Measurements from ENCODE around the gene FOSL2. TPM values are rescaled to one million over a fixed set of nuclear protein-coding genes. Genes with fewer than 3 reads are reported as not detected.

FOSL2 gene
- total RNA-seq, 2 experiments from 2014 or later = 39.6 to 47.0 TPM

- Mint-ChIP-seq H3K4me3 (no peak overlapping the region), H3K27me3 (no peaks in the 10 kb centered on the region), H3K36me3 (ENCODE audit: low read depth) (no peaks in the 10 kb centered on the region), H3K4me1 (peaks cover 15% of the 10 kb centered on the region), H3K9me3 (peaks cover 14% of the 10 kb centered on the region), H3K27ac (no peak overlapping the region)
- no peak for DNase-seq
- POLR2A ChIA-PET = no interaction called here
- CTCF ChIA-PET = interaction anchor here (1.0 to 1.7 kb wide), 3 partner anchors 12 to 17 kb away, joined by 3 to 5 read pairs (median 3); no protein-coding TSS in a partner anchor
Measured at GRCh38 chr2:28437918-28438317, 45.3 kb downstream of the FOSL2 start.

GRCh38 chr2:28438532-28439063 is 45.9 kb downstream of the FOSL2 start:
- Mint-ChIP-seq H3K27ac (no peak overlapping the region), H3K27me3 (no peaks in the 10 kb centered on the region), H3K36me3 (ENCODE audit: low read depth) (no peaks in the 10 kb centered on the region), H3K4me1 (peaks cover 14% of the 10 kb centered on the region), H3K4me3 (no peak overlapping the region), H3K9me3 (peaks cover 11% of the 10 kb centered on the region)
- DNase-seq = no peak
- CTCF ChIA-PET = interaction anchor here (1.0 to 1.7 kb wide), 2 partner anchors 13 to 18 kb away, joined by 3 to 5 read pairs; no protein-coding TSS in a partner anchor
- POLR2A ChIA-PET = no interaction called here

GRCh38 chr2:28439127-28439526 is 46.5 kb downstream of the FOSL2 start:
- H3K27ac Mint-ChIP-seq = no peak overlapping the region
- no peaks in the 10 kb centered on the region for H3K27me3 Mint-ChIP-seq
- POLR2A ChIA-PET = no interaction called here
- H3K9me3 Mint-ChIP-seq = peaks cover 6% of the 10 kb centered on the region
- H3K4me3 Mint-ChIP-seq = no peak overlapping the region
- H3K36me3 Mint-ChIP-seq (ENCODE audit: low read depth) = no peaks in the 10 kb centered on the region
- no peak for DNase-seq
- peaks cover 9% of the 10 kb centered on the region for H3K4me1 Mint-ChIP-seq
- CTCF ChIA-PET = interaction anchor here (0.5 to 1.0 kb wide), 2 partner anchors 18 to 544 kb away, joined by 3 read pairs; no protein-coding TSS in a partner anchor

GRCh38 chr2:28439763-28440162 is 47.1 kb downstream of the FOSL2 start:
- H3K27me3 Mint-ChIP-seq = no peaks in the 10 kb centered on the region
- no peak overlapping the region for H3K4me3 Mint-ChIP-seq
- no peak overlapping the region for H3K27ac Mint-ChIP-seq
- no peaks in the 10 kb centered on the region for H3K36me3 Mint-ChIP-seq (ENCODE audit: low read depth)
- peaks cover 6% of the 10 kb centered on the region for H3K9me3 Mint-ChIP-seq
- POLR2A ChIA-PET = interaction anchor here (0.6 kb wide), 1 partner anchor 722 kb away, joined by 3 read pairs; no protein-coding TSS in a partner anchor
- CTCF ChIA-PET = interaction anchor here (0.6 kb wide), 1 partner anchor 72 kb away, joined by 3 read pairs; no protein-coding TSS in a partner anchor
- DNase-seq = no peak
- peaks cover 4% of the 10 kb centered on the region for H3K4me1 Mint-ChIP-seq

- POLR2A ChIA-PET = no interaction called here
- no peak overlapping the region for H3K4me3 Mint-ChIP-seq
- CTCF ChIA-PET = interaction anchor here (0.6 to 1.2 kb wide), 2 partner anchors 8 to 10 kb away, joined by 4 to 5 read pairs; no protein-coding TSS in a partner anchor
- H3K27ac Mint-ChIP-seq = no peak overlapping the region
- no peaks in the 10 kb centered on the region for H3K27me3 Mint-ChIP-seq
- peaks cover 7% of the 10 kb centered on the region for H3K4me1 Mint-ChIP-seq
- no peak for DNase-seq
- H3K9me3 Mint-ChIP-seq = peaks cover 6% of the 10 kb centered on the region
- H3K36me3 Mint-ChIP-seq (ENCODE audit: low read depth) = no peaks in the 10 kb centered on the region
Measured at GRCh38 chr2:28442328-28442727, 49.7 kb downstream of the FOSL2 start.

GRCh38 chr2:28444956-28445355 is 52.3 kb downstream of the FOSL2 start:
- Mint-ChIP-seq H3K27ac (no peak overlapping the region), H3K27me3 (no peaks in the 10 kb centered on the region), H3K9me3 (peaks cover 6% of the 10 kb centered on the region), H3K36me3 (ENCODE audit: low read depth) (peaks cover 3% of the 10 kb centered on the region), H3K4me1 (peaks cover 31% of the 10 kb centered on the region), H3K4me3 (no peak overlapping the region)
- POLR2A ChIA-PET = no interaction called here
- CTCF ChIA-PET = interaction anchor here (0.6 to 2.7 kb wide), 8 partner anchors 8 to 691 kb away, joined by 3 to 10 read pairs (median 3); no protein-coding TSS in a partner anchor
- DNase-seq = no peak

GRCh38 chr2:28445448-28446258 is 53.0 kb downstream of the FOSL2 start:
- POLR2A ChIA-PET = no interaction called here
- no peak for DNase-seq

GRCh38 chr2:28446531-28446930 is 53.9 kb downstream of the FOSL2 start:
- Mint-ChIP-seq H3K36me3 (ENCODE audit: low read depth) (peaks cover 3% of the 10 kb centered on the region), H3K4me3 (no peak overlapping the region), H3K4me1 (peaks cover 41% of the 10 kb centered on the region), H3K27ac (no peak overlapping the region), H3K27me3 (no peaks in the 10 kb centered on the region), H3K9me3 (peaks cover 6% of the 10 kb centered on the region)
- ChIA-PET CTCF (interaction anchor here (0.6 to 3.7 kb wide), 8 partner anchors 12 to 692 kb away, joined by 3 to 11 read pairs (median 4); no protein-coding TSS in a partner anchor), POLR2A (no interaction called here)
- DNase-seq = no peak

More at GRCh38 chr2:28445448-28446258, 53.0 kb downstream of the FOSL2 start:
- Mint-ChIP-seq H3K4me3 (no peak overlapping the region), H3K9me3 (peaks cover 6% of the 10 kb centered on the region), H3K27ac (no peak overlapping the region), H3K27me3 (no peaks in the 10 kb centered on the region), H3K4me1 (peaks cover 38% of the 10 kb centered on the region), H3K36me3 (ENCODE audit: low read depth) (peaks cover 3% of the 10 kb centered on the region)
- CTCF ChIA-PET = interaction anchor here (0.6 to 3.7 kb wide), 7 partner anchors 10 to 691 kb away, joined by 3 to 11 read pairs (median 4); no protein-coding TSS in a partner anchor

GRCh38 chr2:28447086-28447485 is 54.4 kb downstream of the FOSL2 start:
- ChIA-PET CTCF (interaction anchor here (1.0 to 3.7 kb wide), 5 partner anchors 12 to 693 kb away, joined by 3 to 11 read pairs (median 4); no protein-coding TSS in a partner anchor), POLR2A (no interaction called here)
- no peak overlapping the region for H3K4me3 Mint-ChIP-seq
- peaks cover 3% of the 10 kb centered on the region for H3K36me3 Mint-ChIP-seq (ENCODE audit: low read depth)
- H3K9me3 Mint-ChIP-seq = peaks cover 6% of the 10 kb centered on the region
- peaks cover 41% of the 10 kb centered on the region for H3K4me1 Mint-ChIP-seq
- DNase-seq = no peak
- H3K27me3 Mint-ChIP-seq = no peaks in the 10 kb centered on the region
- no peak overlapping the region for H3K27ac Mint-ChIP-seq

GRCh38 chr2:28447943-28448792 is 55.5 kb downstream of the FOSL2 start:
- peaks cover 2% of the 10 kb centered on the region for H3K9me3 Mint-ChIP-seq
- H3K36me3 Mint-ChIP-seq (ENCODE audit: low read depth) = peaks cover 3% of the 10 kb centered on the region
- ChIA-PET POLR2A (interaction anchor here (1.3 kb wide), 1 partner anchor 55 kb away, joined by 3 read pairs; the partner anchor contains the start of gene FOSL2), CTCF (interaction anchor here (1.2 to 3.7 kb wide), 4 partner anchors 13 to 195 kb away, joined by 3 to 11 read pairs (median 5); no protein-coding TSS in a partner anchor)
- peak overlapping the region; percentile 26 for H3K27ac Mint-ChIP-seq
- no peak for DNase-seq
- no peak overlapping the region for H3K4me3 Mint-ChIP-seq
- peaks cover 44% of the 10 kb centered on the region for H3K4me1 Mint-ChIP-seq
- H3K27me3 Mint-ChIP-seq = no peaks in the 10 kb centered on the region

- H3K4me3 Mint-ChIP-seq = no peak overlapping the region
- H3K36me3 Mint-ChIP-seq (ENCODE audit: low read depth) = peaks cover 3% of the 10 kb centered on the region
- peak overlapping the region; percentile 26 for H3K27ac Mint-ChIP-seq
- H3K9me3 Mint-ChIP-seq = no peaks in the 10 kb centered on the region
- H3K27me3 Mint-ChIP-seq = no peaks in the 10 kb centered on the region
- DNase-seq = no peak
- peaks cover 44% of the 10 kb centered on the region for H3K4me1 Mint-ChIP-seq
- POLR2A ChIA-PET = interaction anchor here (1.3 kb wide), 1 partner anchor 56 kb away, joined by 3 read pairs; the partner anchor contains the start of gene FOSL2
- CTCF ChIA-PET = interaction anchor here (1.2 to 3.7 kb wide), 3 partner anchors 14 to 196 kb away, joined by 3 to 11 read pairs (median 4); no protein-coding TSS in a partner anchor
Measured at GRCh38 chr2:28448793-28449100, 56.1 kb downstream of the FOSL2 start.

GRCh38 chr2:28449126-28449487 is 56.4 kb downstream of the FOSL2 start:
- H3K36me3 Mint-ChIP-seq (ENCODE audit: low read depth) = peaks cover 3% of the 10 kb centered on the region
- no peaks in the 10 kb centered on the region for H3K27me3 Mint-ChIP-seq
- H3K4me1 Mint-ChIP-seq = peaks cover 44% of the 10 kb centered on the region
- H3K4me3 Mint-ChIP-seq = no peak overlapping the region
- POLR2A ChIA-PET = interaction anchor here (1.3 kb wide), 1 partner anchor 56 kb away, joined by 3 read pairs; the partner anchor contains the start of gene FOSL2
- CTCF ChIA-PET = interaction anchor here (0.9 to 3.7 kb wide), 3 partner anchors 12 to 196 kb away, joined by 3 to 11 read pairs (median 4); no protein-coding TSS in a partner anchor
- H3K27ac Mint-ChIP-seq = no peak overlapping the region
- no peak for DNase-seq
- no peaks in the 10 kb centered on the region for H3K9me3 Mint-ChIP-seq

Measured in activated CD4-positive, alpha-beta T cell treated with anti-CD3 and anti-CD28 coated beads, Interleukin-2, amount 10 ng/mL, durations not matched to agents 7 days and 5 days (primary cell).